ENCODE results near the gene OMA1.
"Not testable (repeated sequence)": the region's sequence is repeated elsewhere in the genome, so short reads cannot be mapped to it uniquely, and the experiment has no call there.

Gene OMA1

DNA sequence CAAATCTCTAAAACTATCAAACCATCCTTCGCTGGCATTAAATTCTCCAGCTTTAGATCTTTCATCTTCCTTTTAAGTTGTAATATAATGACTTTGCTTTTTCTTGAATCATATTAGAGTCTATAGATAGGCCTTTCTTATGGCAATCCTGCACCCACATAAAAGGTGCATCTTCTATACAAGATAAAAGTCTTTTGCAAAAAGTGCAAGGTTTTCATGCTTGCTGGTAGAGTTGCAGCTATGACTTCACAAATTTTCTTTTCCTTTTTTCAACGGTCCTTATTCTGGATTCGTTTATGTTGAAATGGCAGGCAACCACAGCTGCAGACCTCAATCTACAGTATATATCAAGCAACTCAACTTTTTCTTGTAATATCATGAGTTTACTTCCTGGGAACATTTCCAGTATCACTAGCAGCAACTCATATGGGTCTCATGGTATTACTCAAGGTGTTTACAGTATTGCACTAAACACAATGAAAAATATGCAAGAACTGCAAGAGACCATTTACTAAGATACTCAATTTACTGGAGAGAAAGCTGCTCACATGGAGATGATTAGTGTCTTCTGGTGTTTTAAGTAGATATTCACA, 22.1 kb downstream of the OMA1 start:
- DNase-seq, result no peak

DNA sequence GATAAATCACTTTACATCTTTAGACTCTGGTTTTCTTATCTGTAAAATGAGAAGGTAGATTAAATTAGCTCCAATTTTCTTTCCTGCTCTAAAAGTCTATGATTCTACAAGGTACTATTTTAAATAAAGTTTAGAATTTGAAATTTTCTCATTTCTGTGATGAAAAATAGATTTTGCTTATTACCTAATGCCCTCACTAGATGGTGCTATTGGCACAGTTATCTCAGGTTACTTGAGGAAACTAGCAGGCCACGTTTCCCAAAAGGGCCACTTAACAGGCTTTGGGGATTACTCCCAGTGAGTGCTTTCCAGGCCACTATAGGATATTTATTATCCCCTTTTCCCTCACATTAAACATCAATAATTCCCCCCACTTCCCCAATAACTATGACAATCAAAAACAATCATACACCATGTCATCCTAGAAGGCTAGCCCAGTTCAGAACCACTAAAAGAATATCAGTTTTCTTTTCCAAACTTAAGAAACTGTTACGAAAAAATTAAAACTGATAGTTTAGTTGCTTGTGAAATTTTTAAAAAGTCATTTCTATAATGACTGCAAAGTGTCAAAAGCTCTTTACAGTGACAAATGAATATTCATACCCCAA, 30.6 kb downstream of the OMA1 start:
- peak; percentile 72 for DNase-seq

DNA sequence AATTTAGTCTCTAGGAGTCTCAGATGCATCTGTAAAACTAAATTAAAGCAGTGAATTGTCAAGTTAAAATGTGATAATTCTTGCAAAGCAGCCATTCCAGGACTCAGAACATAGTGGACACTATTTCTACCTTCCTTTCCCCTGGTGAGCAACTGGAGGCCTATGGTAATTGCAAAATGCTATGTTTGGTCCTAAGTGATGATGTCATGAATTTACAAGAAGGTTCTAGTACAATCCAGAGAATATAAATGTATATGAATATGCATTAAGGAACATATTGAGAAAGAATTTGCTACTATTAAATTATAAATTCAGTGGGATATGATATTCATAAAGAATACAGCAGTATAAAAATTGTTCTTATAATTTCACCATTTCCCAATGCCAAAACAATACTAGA, 32.6 kb downstream of the OMA1 start:
- no peak for DNase-seq

GRCh38 chr1:58508629-58509028, 37.9 kb downstream of the OMA1 start:
- no peak for DNase-seq

DNA sequence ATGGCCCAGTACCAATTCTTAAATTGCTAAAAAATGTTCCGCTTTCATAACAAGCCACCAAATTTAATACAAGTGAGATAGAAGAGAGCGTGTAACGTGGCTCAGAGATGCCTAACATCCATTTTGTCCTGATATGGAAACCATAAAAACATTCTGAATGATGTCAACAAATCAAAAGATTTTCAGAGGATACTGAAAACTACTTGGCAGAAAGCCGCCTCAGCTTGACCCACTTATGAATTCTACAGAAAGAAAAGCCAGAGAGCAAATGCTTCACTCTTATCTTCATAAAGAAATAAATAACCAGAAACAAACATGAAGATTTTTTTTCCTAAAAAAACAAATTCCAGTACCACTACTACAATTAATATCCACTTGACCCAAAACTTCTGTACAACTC, 41.2 kb downstream of the OMA1 start:
- DNase-seq, result no peak

- DNase-seq, result no peak
These were observed 44.0 kb downstream of the OMA1 start for GRCh38 chr1:58502519-58502918.

GRCh38 chr1:58500043-58500442, 46.5 kb downstream of the OMA1 start:
- DNase-seq, result no peak

- no peak for DNase-seq
These were observed 49.0 kb downstream of the OMA1 start for GRCh38 chr1:58497499-58497898.

DNA sequence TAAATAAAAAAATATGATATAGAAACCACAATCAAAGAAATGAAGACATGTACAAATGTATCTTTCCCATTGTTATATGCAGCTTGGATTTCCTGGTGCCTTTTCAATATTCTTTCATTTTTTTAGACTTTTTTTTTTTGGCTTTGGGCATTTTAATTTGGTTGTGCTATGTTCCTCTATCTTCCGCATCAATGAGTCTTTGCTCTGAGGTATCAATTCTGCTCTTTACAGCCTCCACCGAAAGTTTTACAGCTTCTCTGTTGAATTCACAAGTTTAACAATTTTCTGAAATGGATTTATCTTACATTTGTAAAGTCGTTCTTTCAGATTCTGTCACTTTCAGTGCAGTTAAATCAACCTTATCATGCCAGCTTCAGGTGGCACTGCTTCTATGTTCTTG, 50.5 kb downstream of the OMA1 start:
- no peak for DNase-seq

GRCh38 chr1:58488914-58489313, 57.6 kb downstream of the OMA1 start:
- not testable (repeated sequence) for DNase-seq

DNA sequence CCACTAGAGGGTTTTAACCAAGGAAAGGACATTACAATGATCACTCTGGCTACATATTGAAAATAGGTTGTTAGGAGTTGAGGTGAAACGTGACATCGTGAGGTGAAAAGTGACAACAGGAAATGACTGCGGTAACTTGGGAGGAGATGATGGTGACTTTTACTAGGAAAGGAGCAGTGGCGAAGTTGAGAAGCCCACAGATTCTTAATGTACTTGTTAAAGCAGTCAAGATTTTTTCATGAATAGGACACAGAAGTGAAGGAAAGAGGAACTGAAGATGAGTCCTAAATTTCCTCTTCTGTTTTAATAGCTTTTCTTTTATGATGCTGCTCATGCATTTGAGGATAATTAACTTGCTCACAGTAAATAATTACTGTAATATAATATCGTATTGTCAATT, 59.5 kb downstream of the OMA1 start:
- no peak for DNase-seq

DNA sequence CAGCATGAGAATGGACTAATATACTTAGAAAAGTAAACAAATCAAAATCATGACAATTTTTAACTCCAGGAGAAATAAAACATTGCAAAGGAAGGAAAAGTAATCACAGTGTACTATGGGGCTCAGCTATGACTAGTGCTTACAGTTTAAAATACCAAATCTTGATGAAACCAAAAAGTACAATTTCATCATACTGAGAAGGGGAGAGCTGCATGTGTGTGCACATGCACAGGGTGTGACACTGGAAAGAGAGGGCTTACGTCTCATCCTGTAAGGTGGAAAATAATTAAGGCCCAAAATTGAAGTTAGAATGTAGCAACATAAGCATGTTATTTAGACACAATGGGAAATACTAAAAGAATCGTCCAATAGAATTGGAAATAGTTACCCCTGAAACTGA, 64.6 kb downstream of the OMA1 start:
- DNase-seq, result no peak

GRCh38 chr1:58480191-58480590, 66.3 kb downstream of the OMA1 start:
- DNase-seq, result no peak

DNA sequence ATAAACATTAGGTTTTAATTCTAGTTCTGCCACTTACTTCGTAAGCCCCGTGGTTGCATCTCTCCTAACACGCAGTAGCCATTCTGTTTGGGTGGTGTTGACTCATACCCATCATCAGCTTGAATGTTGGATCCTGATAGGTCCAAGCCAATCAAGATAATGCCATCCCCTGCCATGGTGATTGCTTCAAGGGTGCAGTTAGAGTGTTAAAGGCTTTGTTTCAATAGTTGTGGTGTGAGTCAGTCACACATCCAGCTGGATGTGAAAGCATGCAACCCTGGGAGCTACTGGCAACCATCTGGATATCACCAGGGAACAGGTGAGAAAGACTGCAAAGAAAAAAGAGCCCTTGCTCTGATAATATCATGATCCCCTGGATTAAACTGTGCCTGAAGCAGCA, 69.1 kb downstream of the OMA1 start:
- peak; percentile 13 for DNase-seq

GRCh38 chr1:58476179-58476578, 70.3 kb downstream of the OMA1 start:
- DNase-seq, result no peak

- no peak for DNase-seq
These were observed 77.0 kb downstream of the OMA1 start for GRCh38 chr1:58469476-58469875.

DNA sequence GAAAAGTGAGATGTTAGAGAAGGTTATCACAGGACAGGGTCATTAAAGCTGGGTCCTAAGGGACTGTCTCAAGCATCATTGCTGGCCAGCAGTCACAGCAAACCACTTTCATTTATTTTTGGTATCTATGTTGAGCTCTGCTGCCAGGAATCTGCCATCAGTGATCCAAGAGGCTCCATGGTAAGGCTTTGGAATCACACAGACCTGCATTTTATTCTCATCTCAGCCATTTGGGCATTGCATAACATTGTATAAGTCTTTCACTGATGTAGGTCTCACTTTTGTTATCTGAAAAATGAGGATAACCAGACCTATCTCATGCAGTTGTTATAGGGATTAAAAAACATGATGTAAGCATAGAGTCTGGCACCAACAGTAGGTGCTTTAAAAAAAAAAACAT, 77.5 kb downstream of the OMA1 start:
- no peak for DNase-seq

- DNase-seq, result no peak
These were observed 77.9 kb downstream of the OMA1 start for GRCh38 chr1:58468612-58469011.

DNA sequence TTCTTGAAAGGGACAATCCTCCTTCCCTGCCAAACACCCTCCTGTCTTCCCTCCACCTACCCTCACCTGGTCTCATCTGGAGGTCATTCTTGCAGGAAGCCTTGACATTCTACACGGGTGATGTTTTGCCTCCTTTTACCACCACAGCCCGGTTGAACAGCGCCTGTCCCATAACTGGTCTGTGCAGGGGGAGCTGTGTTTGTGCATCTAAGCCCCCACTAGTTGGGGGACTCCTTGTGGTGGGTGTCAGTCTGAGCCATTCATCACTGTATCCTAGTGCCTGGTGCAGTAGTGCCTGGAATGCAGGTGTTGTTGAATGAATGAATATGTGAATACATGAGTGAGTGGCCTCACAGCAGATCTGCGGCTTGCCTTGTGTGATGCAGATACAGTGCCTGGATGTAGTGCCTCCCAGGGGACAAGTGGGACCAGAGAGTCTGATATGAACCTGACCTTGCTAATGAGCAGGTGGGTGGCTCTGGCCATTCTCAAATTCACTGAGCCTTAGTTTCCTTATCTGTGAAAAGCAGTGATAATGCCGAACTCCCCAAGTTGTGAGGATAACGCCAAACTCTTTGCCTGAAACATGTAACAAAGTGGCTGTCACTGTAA, 79.8 kb downstream of the OMA1 start:
- no peak for DNase-seq

- DNase-seq, result peak; percentile 16
These were observed 80.5 kb downstream of the OMA1 start for GRCh38 chr1:58465825-58466629.

GRCh38 chr1:58465176-58465575, 81.3 kb downstream of the OMA1 start:
- no peak for DNase-seq

DNA sequence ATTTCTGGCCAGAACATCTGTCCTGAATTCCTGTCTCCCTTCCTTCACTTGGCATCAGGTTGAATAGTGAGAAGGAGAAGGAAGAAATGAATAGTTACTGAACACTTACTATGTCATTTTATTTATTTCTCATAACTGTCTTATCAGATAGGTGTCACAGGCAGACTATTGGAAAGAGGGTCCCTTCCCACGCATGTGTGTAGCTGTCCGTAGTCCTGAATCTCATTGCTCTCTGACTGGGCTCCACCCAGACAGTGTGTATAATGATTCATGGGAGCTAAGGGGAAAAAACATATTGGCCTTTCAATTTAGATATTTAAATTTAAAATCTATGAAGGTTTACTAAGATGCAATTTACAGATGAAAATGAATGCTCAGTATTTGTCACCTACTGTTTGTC, 86.1 kb downstream of the OMA1 start:
- DNase-seq, result no peak

DNA sequence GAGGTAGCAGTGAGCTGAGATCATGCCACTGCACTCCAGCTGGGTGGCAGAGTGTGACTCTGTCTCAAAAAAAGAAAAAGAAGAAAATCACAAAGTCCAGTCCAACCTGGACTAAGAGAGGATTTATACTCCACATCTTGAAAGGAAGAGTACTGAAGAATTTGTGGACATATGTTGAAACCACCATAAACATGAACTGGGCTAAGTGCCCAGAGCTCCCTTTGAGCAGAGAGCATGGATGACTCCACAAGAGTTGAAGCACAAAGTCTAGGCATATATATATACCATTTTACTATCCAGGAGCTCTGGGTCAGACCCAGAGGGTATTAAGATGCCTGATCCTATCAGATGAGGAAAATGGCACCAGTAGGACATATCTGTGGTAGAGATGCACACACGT, 86.6 kb downstream of the OMA1 start:
- DNase-seq, result no peak

GRCh38 chr1:58457023-58457635, 89.4 kb downstream of the OMA1 start:
- DNase-seq, result no peak

Data from EL (cell line).